GM21717 (cell line): Measurements from ENCODE around the gene NPEPL1.

Experiments
- ATAC-seq: cut with Tn5 transposase; IDR thresholded peaks from one replicate; pipeline ENCODE4 v1.9.1; 2021; ENCODE audit warnings: mild to moderate bottlenecking, moderate library complexity; ENCODE audit not compliant: unreplicated experiment

NPEPL1 gene

DNA sequence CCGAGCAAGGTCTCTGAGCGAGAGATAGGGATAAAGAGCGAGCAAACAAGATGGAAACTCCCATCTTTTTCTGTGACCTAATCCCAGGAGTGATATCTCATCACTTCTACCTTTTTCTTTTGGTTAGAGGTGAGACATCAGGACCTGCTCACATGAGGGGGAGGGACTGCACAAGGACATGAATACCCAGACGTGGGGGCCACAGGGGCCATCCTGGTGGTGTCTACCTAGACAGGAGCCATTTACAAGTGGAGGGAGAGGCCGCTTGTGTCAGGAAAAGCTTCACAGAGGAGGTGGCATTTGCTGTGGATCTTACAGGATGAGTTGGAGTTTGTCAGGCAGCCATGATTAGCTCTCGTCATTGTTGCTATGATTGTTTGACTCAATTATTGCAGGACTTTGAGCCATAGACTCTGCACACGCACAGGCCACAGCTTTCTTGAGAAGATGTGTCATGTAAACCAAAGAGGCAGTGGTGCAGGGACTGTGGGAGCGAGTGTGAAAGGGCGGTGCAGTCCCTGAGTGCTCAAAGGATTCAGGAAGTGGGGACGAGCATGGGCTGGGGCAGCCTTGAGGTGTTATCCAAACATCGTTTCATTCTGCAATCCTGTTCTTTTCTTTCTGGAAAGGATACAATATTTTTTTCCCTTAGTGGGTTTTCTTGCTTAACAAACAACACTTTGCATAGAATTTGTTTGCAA, 7.7 kb downstream of the NPEPL1 start:
- no peak for ATAC-seq

DNA sequence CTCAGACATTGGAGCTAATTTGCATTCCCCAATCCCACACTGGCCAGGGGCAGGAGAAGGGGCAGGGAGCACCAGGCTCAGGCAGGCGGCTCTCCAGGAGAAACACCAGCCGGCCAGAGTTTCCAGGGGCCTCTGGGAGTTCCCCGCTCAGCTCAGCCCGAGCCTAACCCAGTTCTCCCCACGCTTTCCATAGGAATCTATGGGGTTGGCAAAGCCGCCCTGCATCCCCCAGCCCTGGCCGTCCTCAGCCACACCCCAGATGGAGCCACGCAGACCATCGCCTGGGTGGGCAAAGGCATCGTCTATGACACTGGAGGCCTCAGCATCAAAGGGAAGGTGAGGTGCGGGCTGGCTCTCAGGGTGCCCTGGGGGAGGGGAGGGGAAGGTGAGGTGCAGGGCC, 8.2 kb downstream of the NPEPL1 start:
- no peak for ATAC-seq

DNA sequence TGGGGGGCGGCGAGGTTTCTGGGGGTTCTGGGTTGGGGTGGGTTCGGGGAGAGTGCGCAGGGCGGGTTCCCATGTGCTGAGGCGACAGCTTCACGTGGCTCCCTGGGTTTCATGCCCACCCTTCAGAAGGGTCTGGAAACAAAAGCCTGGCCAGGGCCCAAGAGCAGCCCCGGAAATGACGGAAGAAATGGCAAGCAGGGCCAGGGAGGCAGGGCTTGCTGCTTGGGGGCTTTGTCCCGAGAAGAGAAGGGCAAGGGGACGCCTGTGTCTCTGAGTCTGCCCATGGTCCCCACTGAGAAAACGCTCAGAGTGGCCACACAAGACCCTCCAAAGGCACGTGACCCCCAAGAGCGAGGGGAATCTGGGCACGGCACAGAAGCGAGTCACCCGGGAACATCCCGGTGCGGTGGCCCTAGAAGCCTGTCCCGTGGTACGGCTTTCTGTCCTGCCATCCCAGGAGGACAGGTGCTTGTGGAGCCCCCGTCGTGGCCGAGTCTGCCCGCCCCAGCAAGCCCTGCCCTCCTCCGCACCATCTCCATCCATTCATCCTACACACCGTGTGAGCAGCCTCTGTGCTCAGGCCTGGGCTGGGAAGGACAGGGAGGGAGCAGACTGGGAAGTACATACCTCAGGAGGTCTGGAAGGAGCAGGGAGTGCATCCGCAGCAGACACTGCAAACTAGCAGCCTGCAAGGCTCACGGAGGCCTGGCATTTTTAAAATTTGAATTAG, 9.0 kb downstream of the NPEPL1 start:
- no peak for ATAC-seq

DNA sequence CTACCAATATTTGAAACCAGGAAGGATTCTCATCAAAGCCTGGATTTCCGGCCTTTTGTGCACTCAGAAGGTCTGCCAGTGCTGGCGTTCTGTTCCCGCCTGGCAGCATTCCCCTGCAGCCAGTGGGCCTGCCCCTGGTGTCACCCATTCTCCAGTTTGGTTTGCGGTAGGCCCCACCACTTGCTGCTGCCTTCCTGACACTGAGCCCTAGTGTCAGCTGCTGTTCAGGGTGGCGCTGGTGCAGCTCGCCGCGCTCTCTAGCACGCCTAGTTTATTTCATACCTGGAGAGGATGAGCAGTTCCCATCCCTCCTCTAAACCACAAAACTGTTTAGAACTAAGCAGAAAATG, 9.5 kb downstream of the NPEPL1 start:
- ATAC-seq: no peak

DNA sequence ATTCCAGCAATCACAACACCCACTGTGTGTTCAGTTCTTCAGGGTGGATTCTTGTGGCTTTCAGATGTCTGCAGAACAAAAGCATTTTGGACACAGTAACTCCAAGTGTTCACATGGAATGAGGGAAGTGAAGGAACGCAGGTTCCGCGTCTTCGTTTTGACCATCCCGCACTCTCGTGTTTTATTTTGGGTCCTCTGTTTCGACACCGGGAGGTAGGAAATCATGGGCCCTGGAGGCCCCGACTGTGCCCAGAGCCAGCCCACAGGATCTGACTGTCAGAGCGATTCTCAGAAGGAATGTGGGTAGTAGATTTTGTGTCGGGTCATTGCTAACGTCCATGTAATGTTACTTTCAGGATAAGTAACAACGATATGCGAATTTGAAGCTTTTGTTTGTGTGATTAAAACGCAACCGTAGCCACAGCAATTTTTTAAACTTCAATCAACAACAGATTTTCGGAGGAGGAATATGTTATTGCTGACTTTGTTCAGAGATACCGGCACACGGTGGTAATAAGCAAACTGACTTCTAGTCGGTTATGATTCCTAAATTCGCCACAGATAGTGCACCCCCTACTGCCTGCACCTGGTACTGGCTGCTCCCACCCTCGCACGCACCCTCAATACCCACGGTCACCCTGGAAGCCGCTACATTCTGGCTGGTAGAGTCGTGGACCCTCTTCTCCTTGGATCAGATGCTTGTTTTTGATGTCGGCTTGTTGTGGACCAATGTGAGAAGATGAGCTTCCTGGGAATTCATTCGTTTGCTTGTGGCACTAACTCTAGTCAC, 10.5 kb downstream of the NPEPL1 start:
- ATAC-seq: no peak

DNA sequence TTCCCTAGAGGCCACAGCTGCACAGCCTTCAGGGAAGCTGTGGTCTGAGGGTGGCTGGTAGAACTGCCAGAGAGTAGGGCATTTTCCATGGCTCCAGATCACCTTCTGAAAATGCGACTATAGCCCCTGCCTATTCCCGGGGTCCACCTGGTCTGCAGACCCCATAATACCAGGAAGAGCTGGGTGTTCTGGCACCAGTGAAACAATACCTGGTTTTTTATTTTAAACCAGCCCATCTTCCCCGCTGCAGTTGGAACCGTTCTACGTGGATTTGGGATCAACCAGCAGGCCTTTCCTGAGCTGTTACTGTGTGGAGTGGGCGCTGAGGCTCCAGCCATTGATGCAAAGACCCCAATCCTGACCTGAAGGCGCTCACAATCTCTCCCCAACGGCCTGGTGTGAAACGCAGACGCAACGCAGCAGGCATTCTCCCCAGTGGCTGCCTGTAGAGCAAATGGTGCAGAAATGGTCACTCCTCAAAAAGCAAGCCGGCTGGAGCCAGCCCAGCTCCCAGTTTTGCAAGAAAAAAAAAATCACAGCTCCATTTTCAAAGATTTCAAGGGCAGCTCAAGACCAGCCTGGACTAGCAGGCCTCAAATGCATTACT, 11.3 kb downstream of the NPEPL1 start:
- no peak for ATAC-seq

DNA sequence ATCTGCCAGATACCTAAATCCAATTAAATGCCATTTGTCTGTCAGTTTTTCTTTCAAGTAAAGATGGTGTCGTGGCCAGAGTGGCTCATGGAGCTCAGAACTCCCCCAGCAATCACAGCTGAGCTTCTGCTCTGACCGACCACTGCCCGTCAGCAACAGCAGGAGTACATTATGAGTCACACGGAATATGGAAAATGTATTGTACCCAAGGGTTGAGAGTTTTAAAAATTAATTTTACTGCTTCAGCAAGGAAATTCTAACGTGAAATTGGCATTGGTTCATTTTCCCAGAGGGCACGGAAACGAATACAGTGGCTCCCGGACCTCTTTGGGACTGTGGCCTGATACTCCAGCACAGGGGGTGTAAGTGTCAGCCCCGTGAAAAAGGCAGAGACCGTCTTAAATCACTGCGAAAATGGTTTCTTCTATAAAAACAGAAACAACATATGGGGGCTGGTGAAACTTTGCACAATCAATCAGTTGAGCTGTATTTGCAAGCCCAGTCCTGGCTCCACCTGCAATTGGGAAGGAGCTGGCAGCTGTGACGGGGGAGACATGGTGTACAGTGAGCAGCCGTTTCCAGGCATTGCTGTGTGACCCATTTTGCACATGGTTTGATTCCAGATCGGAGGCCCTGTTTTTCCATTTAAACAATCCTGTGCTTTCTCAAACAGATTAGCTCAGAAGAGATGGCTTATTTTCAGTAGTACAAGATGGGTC, 12.8 kb downstream of the NPEPL1 start:
- ATAC-seq: no peak

DNA sequence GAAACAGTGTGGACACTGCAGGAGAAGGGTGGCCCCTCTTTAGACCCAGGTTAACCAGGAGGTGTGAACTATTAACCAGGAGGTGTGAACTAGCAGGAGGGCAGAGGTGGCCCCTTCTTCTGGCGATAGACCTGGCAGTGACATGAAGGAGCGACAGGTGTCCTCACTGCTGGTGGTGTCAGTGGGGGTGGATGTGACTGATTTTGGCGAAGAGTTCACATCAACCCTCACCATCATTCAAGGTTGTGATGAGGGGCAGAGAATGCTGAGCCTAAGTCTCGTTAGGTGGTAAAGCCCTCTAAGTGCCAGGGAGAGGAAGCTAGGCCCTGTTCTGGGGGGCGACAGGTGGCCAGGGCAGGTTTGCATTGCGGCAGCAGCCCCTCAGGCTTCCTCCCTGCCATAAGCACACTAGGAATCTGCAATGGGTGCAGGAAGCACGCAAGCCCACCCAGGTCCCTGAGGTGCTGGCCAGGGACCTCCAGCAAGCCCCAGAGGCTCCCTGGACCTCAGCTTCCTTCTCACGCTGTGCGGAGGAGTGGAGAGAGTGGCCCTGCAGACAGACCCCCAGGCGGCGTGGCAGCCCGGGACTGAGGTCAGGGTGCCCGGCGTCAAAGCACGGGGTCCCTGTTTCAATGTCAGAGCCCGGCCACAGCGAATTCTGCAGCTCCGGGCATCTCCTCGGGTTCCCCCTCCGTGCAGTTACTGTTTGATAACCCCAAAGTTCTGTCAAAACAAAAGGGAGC, 13.7 kb downstream of the NPEPL1 start:
- no peak for ATAC-seq

DNA sequence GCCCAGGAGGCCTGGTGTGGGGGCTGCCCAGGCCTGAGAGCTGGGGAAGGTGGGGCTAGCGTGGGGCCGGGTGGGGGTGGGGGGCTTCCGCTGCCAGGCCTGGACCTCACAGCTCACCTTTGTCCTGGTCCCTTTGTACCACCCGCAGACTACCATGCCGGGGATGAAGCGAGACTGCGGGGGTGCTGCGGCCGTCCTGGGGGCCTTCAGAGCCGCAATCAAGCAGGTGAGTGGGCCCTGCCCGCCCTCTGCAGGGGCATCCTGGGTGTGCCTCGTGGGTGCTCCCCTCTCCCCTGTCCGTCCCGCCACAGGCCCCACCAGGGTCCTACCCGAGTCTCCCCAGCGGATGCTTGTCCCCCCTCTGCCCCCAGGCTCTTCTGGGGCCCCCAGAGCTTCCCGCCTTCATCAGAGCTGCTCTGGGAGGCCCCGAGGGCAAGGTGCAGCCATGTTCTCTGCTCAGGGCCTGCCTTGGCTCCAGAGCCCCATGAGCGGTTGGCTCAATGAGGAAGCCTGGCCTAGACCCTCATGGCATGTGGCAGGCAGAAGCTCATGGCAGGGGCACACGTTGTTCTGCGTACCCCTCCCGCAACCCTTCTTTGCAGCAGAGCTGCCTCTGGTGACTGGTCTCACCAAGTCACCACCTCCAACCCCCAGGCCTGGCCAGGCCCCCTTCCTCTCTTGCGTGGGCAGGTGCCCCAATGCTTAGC, 14.5 kb downstream of the NPEPL1 start:
- no peak for ATAC-seq

DNA sequence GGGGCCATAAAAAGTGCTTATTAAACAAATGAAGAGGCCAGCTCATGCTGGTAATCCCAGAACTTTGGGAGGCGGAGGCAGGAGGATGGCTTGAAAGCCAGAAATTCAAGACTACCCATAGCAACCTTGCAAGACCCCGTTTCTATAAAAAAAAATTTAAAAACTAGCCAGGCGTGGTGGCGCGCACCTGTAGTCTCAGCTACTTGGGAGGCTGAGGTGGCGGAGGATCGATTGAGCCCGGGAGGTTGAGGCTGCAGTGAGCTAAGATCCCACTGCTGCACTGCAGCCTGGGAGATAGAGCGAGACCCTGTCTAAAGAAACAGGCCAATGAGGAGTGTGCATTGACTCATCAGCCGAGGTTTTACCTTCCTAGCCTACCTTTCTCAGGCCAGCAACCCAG, 15.2 kb downstream of the NPEPL1 start:
- ATAC-seq: no peak

DNA sequence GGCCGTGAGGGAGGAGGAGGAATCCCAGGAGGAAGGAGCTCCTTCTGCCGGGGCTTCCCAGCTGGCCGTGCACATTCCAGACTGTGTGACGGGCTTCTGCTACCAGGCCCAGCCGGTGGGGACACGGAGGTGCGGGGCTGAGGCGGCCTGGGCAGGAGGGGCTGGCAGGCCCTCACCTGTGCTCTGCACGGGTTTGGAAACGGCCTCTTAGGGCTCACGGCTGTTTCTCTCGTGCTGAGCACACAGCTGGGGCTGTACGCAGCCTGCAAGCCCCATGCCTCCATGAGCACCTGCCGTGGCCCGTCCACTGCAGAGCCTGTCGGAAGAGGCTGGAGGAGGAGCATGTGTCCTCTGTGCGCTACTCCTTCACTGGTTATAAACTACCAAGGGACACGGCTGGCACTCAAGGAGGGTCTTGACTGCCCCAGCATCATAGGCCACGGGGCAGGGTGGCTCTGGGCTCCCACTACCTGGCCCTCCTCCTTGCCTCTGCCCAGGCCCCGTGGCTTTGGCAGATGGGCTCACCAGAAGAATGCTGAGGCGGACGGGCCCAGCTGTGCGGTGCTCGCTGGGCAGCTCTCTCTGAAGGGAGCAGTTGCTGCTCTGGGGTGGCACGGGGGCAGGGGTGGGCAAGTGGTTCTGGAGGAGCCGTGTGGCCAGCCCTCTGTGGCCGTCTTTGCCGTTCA, 15.8 kb downstream of the NPEPL1 start:
- ATAC-seq: no peak

DNA sequence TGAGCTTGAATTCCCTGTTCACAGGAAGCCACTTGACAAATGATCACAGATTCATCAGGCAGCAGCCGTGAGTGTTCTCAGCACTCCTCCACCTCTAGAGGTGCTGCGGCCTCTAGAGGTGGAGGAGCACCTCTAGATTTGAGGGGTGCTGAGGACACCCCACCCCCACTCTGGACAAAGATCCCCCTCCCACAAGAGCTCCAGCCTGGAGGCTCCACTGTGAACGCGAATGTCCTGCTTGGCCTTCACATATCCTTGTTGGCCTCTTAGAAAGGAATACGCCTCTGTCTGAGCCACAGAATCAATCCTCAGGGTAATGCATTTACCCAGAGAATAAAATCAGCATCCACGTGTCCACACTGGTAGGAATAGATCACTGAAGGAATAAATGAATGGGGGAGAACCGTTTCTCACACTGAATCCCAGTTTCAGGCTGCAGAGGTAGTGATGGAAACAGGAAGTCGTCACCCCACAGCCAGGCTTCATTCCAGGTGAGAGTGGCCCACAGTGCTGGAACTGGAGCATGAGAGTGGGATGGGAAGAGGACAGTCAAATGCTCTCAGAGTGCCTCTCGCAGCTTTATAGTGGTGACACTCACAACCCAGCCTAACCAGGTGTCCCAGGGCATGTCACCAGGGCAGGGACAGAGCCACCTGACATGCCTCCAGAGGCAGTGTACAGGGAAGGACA, 16.6 kb downstream of the NPEPL1 start:
- no peak for ATAC-seq

DNA sequence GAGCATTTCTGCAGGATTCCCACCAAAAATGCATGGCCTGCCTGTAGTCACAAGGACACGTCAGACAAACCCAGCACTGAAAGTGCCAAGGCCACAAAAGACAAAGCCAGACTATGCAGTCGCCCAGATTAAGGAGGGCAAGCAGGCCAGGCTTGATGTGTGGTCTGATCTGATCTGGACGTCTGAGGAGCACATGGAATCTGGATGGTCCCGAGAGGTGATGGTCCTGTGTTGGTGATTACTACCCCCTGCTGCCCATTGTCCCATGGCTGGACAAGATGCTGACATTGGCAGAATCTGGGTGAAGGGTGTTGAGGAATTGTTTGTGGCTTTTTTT, 17.1 kb downstream of the NPEPL1 start:
- no peak for ATAC-seq

DNA sequence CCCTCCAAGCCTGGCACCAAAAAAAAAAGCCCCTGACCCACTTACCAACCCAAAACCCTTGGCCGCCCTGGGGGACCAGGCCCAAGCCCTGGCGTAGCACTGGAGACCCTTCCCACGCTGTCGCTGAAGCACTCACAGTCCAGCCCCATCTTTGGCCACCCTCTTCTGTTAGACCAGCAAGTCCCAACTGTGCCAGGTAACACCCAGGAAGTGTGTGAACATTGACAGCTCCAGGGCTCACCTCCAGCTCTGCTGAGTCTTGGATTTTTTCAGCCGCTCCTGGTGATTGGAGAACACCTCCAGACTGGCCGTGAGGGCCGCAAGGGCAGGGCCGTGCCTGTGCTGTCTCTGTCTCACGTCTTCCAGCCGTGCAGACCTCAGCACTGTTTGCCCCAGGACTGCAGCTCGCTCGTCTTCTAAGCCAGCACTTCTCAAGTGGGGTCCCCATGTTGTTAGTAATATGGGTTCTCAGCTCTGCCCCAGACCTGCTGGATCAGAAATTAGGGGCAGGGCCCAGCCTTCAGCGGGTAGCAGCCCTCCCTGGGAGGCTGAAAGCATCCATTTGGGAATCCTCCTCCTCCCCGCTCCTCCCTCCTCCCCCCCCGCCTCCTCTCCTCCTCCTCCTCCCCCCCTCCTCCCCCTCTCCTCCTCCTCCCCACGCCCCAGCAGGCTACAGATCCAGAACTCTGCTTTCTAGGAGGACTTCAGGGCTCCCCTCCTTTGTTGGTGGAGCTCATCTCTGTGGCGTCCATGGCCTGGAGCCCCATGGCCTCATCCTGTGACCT, 18.1 kb downstream of the NPEPL1 start:
- ATAC-seq: no peak

DNA sequence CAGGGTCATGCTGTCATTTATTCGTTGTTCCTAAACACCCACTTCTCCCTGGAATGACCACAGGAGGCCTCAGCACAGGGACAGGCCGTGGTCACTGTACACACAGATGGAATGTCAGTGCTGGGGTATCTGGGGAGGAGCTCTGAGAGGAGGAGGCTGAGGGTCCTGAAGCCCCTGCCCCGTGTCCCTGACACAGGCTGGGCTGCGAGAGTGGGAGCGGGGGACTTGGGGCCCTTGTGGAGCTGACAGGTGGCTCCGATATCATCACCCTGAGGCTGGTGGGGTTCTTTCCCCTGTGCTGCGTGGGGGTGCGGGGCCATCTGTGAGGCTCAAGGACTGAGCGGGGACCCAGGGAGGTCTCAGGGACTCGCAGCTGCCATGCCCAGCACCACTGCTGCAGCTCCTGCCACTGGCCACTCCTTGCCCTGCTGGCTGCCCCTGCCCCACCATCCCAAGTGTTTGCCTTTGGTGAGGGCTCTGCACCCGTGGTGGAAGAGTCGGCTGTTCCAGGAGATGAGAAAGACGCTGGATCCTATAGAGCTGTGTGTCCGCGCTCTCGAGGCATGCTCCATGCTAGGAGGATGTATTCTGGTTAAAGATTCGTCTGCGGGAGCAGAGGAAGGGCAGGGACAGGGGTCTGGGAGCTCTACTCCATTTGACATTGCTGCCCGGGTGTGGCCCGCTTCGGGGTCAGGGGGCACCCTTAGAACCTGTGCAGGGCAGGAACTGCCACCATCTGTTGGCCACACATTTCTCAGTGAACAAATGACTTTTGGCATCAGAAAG, 18.9 kb downstream of the NPEPL1 start:
- ATAC-seq: no peak

DNA sequence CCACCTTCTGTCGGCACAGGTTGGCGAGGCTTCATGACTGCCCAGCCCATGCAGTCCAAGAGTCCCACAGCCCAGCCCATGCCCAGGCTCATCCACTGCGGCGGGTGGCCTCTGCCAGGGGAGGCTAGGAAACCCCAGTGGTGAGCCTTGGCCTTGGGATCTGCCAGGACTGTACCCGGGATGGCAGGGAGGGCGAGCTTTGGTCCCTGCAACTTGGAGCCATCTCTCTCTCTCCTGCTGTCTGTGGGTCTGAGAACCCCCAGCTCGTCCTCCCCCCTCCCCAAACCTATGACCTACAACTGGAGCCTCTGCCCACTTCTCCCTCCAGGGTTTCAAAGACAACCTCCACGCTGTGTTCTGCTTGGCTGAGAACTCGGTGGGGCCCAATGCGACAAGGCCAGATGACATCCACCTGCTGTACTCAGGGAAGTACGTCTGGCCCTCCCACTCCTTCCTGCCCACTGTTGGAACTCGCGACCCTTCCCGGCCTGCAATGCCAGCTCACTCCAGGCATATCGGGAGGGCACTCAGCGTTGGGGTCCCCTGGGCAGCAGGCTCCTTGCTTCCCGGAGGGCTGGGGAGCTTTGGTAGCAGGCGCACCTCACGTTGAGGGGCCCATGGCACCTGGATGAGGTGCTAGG, 19.7 kb downstream of the NPEPL1 start:
- ATAC-seq: no peak
